GM03348 (cell line): ENCODE data around the gene SP1.
"Not testable (repeated sequence)": the region's sequence is repeated elsewhere in the genome, so short reads cannot be mapped to it uniquely, and the experiment has no call there.

ENCODE experiments used
- DNase-seq: peaks from one replicate; pipeline ENCODE4 v3.0.0; 2012; ENCODE audit warnings: low spot score

The SP1 gene

GRCh38 chr12:53413485-53414204 is 33.7 kb downstream of the SP1 start:
- DNase-seq, result peak; percentile 20

- DNase-seq, result no peak
These were observed 34.9 kb downstream of the SP1 start for GRCh38 chr12:53414756-53415417.

- not testable (repeated sequence) for DNase-seq
These were observed 35.9 kb downstream of the SP1 start for GRCh38 chr12:53415752-53416389.

GRCh38 chr12:53417291-53417816 is 37.4 kb downstream of the SP1 start:
- DNase-seq, result not testable (repeated sequence)

- DNase-seq, result no peak
These were observed 38.2 kb downstream of the SP1 start for GRCh38 chr12:53418221-53418620.

- no peak for DNase-seq
These were observed 39.8 kb downstream of the SP1 start for GRCh38 chr12:53419756-53420155.

- DNase-seq, result not testable (repeated sequence)
These were observed 42.3 kb downstream of the SP1 start for GRCh38 chr12:53422247-53422646.

- DNase-seq, result no peak
These were observed 43.6 kb downstream of the SP1 start, which contains the start of gene AMHR2 for GRCh38 chr12:53423597-53423996. Gene AMHR2 (plus strand): TSS chr12:53423855. CDS start chr12:53423935, 80 bp downstream.

GRCh38 chr12:53424626-53425514 is 44.9 kb downstream of the SP1 start:
- no peak for DNase-seq

- no peak for DNase-seq
These were observed 45.7 kb downstream of the SP1 start for GRCh38 chr12:53425515-53426150.

GRCh38 chr12:53427905-53428594 is 48.1 kb downstream of the SP1 start:
- DNase-seq, result peak; percentile 68

GRCh38 chr12:53428741-53429140 is 48.8 kb downstream of the SP1 start:
- DNase-seq, result no peak

GRCh38 chr12:53430116-53430515 is 50.1 kb downstream of the SP1 start:
- DNase-seq, result no peak

GRCh38 chr12:53431187-53431586 is 51.2 kb downstream of the SP1 start:
- DNase-seq, result no peak

GRCh38 chr12:53435326-53435725 is 55.4 kb downstream of the SP1 start:
- DNase-seq, result not testable (repeated sequence)

- DNase-seq, result not testable (repeated sequence)
These were observed 59.6 kb downstream of the SP1 start for GRCh38 chr12:53439582-53439981.

- DNase-seq, result peak; percentile 98
These were observed 61.3 kb downstream of the SP1 start, which contains the start of gene PRR13 for GRCh38 chr12:53441040-53441833. Gene PRR13 (plus strand): TSS chr12:53441734. CDS start chr12:53442715, 981 bp downstream.

- DNase-seq, result no peak
These were observed 64.0 kb downstream of the SP1 start for GRCh38 chr12:53443955-53444354.

GRCh38 chr12:53444593-53445325 is 64.8 kb downstream of the SP1 start:
- DNase-seq, result not testable (repeated sequence)
